ENCODE data around the gene TTBK2. TPM values are rescaled to one million over a fixed set of nuclear protein-coding genes. Genes with fewer than 3 reads are reported as not detected.

TTBK2 gene
- total RNA-seq, 1 experiment from 2014 or later = 18.6 TPM

DNA sequence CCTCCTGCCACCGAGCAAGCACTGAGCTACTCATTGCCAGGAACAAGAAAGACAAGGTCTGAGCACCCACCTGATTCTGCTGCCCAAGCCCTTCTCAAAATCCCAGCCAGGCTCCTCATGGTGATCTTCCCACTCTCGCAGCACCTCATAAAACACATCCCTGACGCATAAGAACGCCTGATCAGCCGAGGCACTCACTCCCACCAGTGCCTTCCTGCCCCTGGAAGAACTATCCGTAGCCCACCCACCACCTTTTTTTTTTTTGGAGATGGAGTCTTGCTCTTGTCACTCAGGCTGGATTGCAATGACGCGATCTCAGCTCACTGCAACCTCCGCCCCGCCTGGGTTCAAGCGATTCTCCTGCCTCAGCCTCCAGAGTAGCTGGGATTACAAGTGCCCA is 187.6 kb downstream of the TTBK2 start:
- no peak for ATAC-seq
- H3K27ac Mint-ChIP-seq = no peak overlapping the region
- DNase-seq (ENCODE audit: low spot score) = no peak
- H3K4me1 Mint-ChIP-seq = peaks cover 20% of the 10 kb centered on the region
- TF ChIP-seq ETV6 (CRISPR knock-in tag; IDR thresholded peaks at IDR 0.05) = no peak
- TF ChIP-seq E2F4 (CRISPR knock-in tag; IDR thresholded peaks at IDR 0.05; ENCODE audit: borderline replicate concordance, low read depth) = no peak
- no peak for TF ChIP-seq ATF2 (CRISPR knock-in tag; IDR thresholded peaks at IDR 0.05; ENCODE audit: borderline replicate concordance, low read depth)
- TF ChIP-seq ZBTB21 (CRISPR knock-in tag; IDR thresholded peaks at IDR 0.05; ENCODE audit: borderline replicate concordance) = no peak
- TF ChIP-seq SP1 (CRISPR knock-in tag; conservative IDR thresholded peaks at IDR 0.05) = no peak
- TF ChIP-seq MAX (CRISPR knock-in tag; IDR thresholded peaks at IDR 0.05) = no peak
- TF ChIP-seq TEAD1 (CRISPR knock-in tag; IDR thresholded peaks at IDR 0.05) = no peak
- TF ChIP-seq CTCF (IDR thresholded peaks at IDR 0.05) = no peak
- no peak for TF ChIP-seq GABPB1 (CRISPR knock-in tag; IDR thresholded peaks at IDR 0.05)
- no peak for TF ChIP-seq MYBL2 (CRISPR knock-in tag; IDR thresholded peaks at IDR 0.05)
- TF ChIP-seq NR3C1 (CRISPR knock-in tag; conservative IDR thresholded peaks at IDR 0.05; ENCODE audit: low read depth) = no peak
- TF ChIP-seq EMX1 (CRISPR knock-in tag; IDR thresholded peaks at IDR 0.05) = no peak
- TF ChIP-seq ZNF219 (CRISPR knock-in tag; IDR thresholded peaks at IDR 0.05; ENCODE audit: borderline replicate concordance) = no peak
- TF ChIP-seq KAT7 (CRISPR knock-in tag; IDR thresholded peaks at IDR 0.05; ENCODE audit: borderline replicate concordance) = no peak
- TF ChIP-seq, protein P1, sequence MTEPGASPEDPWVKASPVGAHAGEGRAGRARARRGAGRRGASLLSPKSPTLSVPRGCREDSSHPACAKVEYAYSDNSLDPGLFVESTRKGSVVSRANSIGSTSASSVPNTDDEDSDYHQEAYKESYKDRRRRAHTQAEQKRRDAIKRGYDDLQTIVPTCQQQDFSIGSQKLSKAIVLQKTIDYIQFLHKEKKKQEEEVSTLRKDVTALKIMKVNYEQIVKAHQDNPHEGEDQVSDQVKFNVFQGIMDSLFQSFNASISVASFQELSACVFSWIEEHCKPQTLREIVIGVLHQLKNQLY (CRISPR knock-in tag; IDR thresholded peaks at IDR 0.05) = no peak
- TF ChIP-seq PRDM15 (CRISPR knock-in tag; IDR thresholded peaks at IDR 0.05) = no peak
- TF ChIP-seq SMAD4 (CRISPR knock-in tag; IDR thresholded peaks at IDR 0.05) = no peak
- TF ChIP-seq, protein P2, sequence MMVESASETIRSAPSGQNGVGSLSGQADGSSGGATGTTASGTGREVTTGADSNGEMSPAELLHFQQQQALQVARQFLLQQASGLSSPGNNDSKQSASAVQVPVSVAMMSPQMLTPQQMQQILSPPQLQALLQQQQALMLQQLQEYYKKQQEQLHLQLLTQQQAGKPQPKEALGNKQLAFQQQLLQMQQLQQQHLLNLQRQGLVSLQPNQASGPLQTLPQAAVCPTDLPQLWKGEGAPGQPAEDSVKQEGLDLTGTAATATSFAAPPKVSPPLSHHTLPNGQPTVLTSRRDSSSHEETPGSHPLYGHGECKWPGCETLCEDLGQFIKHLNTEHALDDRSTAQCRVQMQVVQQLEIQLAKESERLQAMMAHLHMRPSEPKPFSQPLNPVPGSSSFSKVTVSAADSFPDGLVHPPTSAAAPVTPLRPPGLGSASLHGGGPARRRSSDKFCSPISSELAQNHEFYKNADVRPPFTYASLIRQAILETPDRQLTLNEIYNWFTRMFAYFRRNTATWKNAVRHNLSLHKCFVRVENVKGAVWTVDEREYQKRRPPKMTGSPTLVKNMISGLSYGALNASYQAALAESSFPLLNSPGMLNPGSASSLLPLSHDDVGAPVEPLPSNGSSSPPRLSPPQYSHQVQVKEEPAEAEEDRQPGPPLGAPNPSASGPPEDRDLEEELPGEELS (CRISPR knock-in tag; IDR thresholded peaks at IDR 0.05) = no peak
- TF ChIP-seq MXD4 (CRISPR knock-in tag; IDR thresholded peaks at IDR 0.05; ENCODE audit: borderline replicate concordance) = no peak
- no peaks in the 10 kb centered on the region for H3K9me3 Mint-ChIP-seq
- peaks cover 40% of the 10 kb centered on the region for H3K36me3 Mint-ChIP-seq
- H3K27me3 Mint-ChIP-seq (ENCODE audit: low read depth) = no peaks in the 10 kb centered on the region
- CTCF ChIA-PET = interaction anchor here (2.6 kb wide), 1 partner anchor 11 kb away, joined by 7 read pairs; no protein-coding TSS in a partner anchor
- POLR2A ChIA-PET = no interaction called here
- H3K4me3 Mint-ChIP-seq = no peak overlapping the region

Measured in WTC11 (cell line).